ENCODE measurements around the gene GPBP1.
"Not testable (repeated sequence)": the region's sequence is repeated elsewhere in the genome, so short reads cannot be mapped to it uniquely, and the experiment has no call there.

Gene GPBP1

GRCh38 chr5:57175551-57176309, 1.9 kb downstream of the GPBP1 start:
- in situ Hi-C loops (cut with MboI; ENCODE audit: low sequenced_read_pairs): no loop called here

- in situ Hi-C loops (cut with MboI; ENCODE audit: low sequenced_read_pairs): no loop called here
These were observed 2.5 kb downstream of the GPBP1 start for GRCh38 chr5:57176350-57176857.

GRCh38 chr5:57177479-57178156, 3.8 kb downstream of the GPBP1 start:
- in situ Hi-C loops (cut with MboI; ENCODE audit: low sequenced_read_pairs): no loop called here

GRCh38 chr5:57178238-57178637, 4.4 kb downstream of the GPBP1 start:
- in situ Hi-C loops (cut with MboI; ENCODE audit: low sequenced_read_pairs): not testable (repeated sequence)

- in situ Hi-C loops (cut with MboI; ENCODE audit: low sequenced_read_pairs): no loop called here
These were observed 5.7 kb downstream of the GPBP1 start for GRCh38 chr5:57179262-57180200.

GRCh38 chr5:57181154-57181553, 7.3 kb downstream of the GPBP1 start:
- in situ Hi-C loops (cut with MboI; ENCODE audit: low sequenced_read_pairs): no loop called here

GRCh38 chr5:57184322-57184721, 10.5 kb downstream of the GPBP1 start:
- in situ Hi-C loops (cut with MboI; ENCODE audit: low sequenced_read_pairs): no loop called here

GRCh38 chr5:57185313-57185712, 11.5 kb downstream of the GPBP1 start:
- in situ Hi-C loops (cut with MboI; ENCODE audit: low sequenced_read_pairs): no loop called here

GRCh38 chr5:57186194-57186593, 12.3 kb downstream of the GPBP1 start:
- in situ Hi-C loops (cut with MboI; ENCODE audit: low sequenced_read_pairs): no loop called here

GRCh38 chr5:57187977-57188376, 14.1 kb downstream of the GPBP1 start:
- in situ Hi-C loops (cut with MboI; ENCODE audit: low sequenced_read_pairs): not testable (repeated sequence)

GRCh38 chr5:57189515-57189914, 15.7 kb downstream of the GPBP1 start:
- in situ Hi-C loops (cut with MboI; ENCODE audit: low sequenced_read_pairs): no loop called here

- in situ Hi-C loops (cut with MboI; ENCODE audit: low sequenced_read_pairs): no loop called here
These were observed 16.7 kb downstream of the GPBP1 start for GRCh38 chr5:57190593-57190992.

- in situ Hi-C loops (cut with MboI; ENCODE audit: low sequenced_read_pairs): no loop called here
These were observed 17.3 kb downstream of the GPBP1 start for GRCh38 chr5:57191163-57191562.

- in situ Hi-C loops (cut with MboI; ENCODE audit: low sequenced_read_pairs): no loop called here
These were observed 18.1 kb downstream of the GPBP1 start for GRCh38 chr5:57191986-57192385.

- in situ Hi-C loops (cut with MboI; ENCODE audit: low sequenced_read_pairs): not testable (repeated sequence)
These were observed 19.0 kb downstream of the GPBP1 start for GRCh38 chr5:57192832-57193231.

- in situ Hi-C loops (cut with MboI; ENCODE audit: low sequenced_read_pairs): no loop called here
These were observed 20.0 kb downstream of the GPBP1 start for GRCh38 chr5:57193757-57194413.

- in situ Hi-C loops (cut with MboI; ENCODE audit: low sequenced_read_pairs): no loop called here
These were observed 20.8 kb downstream of the GPBP1 start for GRCh38 chr5:57194653-57195052.

- in situ Hi-C loops (cut with MboI; ENCODE audit: low sequenced_read_pairs): no loop called here
These were observed 21.2 kb downstream of the GPBP1 start for GRCh38 chr5:57195060-57195459.

GRCh38 chr5:57199866-57200265, 26.0 kb downstream of the GPBP1 start:
- in situ Hi-C loops (cut with MboI; ENCODE audit: low sequenced_read_pairs): no loop called here

- in situ Hi-C loops (cut with MboI; ENCODE audit: low sequenced_read_pairs): no loop called here
These were observed 29.0 kb downstream of the GPBP1 start for GRCh38 chr5:57202811-57203210.
